T47D (cell line): ENCODE results near the gene SYNM.

Experiments used
- DNase-seq, 2 experiments: peaks; one replicate each; pipeline versions ENCODE4 v3.0.0 to v3.0.0-alpha.2; 2011 to 2012; ENCODE audit warnings: low read depth in 1 of 2, low spot score in 1 of 2
- JUND ChIP-seq: IDR thresholded peaks from 2 replicates; pipeline ENCODE4 v1.6.1; 2012; ENCODE audit warnings: low read depth
- in situ Hi-C: cut with HindIII; loops from 2 replicates; pipeline ENCODE4 v1.10.0; 2016; ENCODE audit warnings: low sequenced_read_pairs, low pct_unique_long_range_greater_than_20kb

SYNM gene

DNA sequence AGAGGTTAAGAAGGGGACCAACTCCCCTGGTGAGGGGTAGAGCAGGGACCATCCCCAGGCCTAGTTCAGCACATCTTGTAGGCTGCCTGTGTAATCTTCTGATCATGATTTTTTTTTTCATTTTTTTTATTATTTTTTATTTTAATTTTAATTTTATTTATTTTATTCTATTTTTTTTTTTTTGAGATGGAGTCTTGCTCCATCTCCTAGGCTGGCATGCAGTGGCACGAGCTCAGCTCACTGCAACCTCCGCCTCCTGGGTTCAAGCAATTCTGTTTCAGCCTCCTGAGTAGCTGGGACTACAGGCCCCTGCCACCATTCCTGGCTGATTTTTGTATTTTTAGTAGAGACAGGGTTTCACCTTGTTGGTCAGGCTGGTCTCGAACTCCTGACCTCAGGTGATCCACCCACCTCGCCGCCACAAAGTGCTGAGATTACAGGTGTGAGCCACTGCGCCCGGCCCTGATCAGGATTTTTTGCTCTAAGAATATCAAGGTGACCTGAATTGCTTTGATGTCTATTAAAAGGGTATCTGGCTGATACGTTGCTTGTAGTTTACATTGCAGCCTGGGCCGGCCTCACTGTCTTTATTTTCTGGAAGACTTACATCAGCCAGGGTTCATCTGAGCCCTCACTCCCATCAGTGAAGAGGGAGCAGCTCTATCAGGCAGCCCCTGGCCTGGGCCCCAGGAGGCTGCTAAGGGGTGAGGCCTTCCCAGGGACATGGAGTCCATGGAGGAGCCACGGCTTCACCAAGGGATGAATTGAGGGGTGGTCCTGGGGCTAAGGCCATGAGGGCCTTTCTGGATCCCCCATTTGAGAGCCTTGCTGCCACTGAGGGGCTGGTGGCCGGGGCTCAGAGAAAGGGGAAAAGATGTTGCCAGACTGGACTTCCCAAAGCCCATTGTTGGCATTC, 10.7 kb downstream of the SYNM start:
- in situ Hi-C loops = no loop called here
- TF ChIP-seq JUND = no peak
- no peak for DNase-seq

GRCh38 chr15:99117111-99117510, 12.2 kb downstream of the SYNM start:
- in situ Hi-C loops = no loop called here
- DNase-seq = no peak
- TF ChIP-seq JUND = no peak

- DNase-seq = no peak
- TF ChIP-seq JUND = no peak
- in situ Hi-C loops = no loop called here
Observed at GRCh38 chr15:99117563-99118257, 12.8 kb downstream of the SYNM start.

DNA sequence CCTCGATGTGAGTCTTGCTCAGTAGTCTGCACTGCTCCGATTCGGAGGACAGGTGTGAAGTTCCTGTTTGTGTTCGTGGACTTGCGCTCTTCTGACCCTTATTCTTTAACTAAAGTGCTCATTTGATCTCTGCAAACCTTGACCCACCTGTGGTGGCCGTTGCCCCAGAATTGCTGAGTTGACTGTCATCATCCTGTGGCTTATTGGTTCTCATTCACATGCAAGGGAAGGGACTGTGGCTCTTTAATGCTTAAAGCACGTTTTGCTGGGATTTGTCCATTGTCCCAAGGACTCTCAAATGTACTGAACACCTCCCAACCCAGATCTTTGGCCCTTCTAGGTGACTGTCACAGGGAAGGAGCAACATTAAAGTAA, 13.4 kb downstream of the SYNM start:
- no peak for DNase-seq
- TF ChIP-seq JUND = no peak
- in situ Hi-C loops = no loop called here

DNA sequence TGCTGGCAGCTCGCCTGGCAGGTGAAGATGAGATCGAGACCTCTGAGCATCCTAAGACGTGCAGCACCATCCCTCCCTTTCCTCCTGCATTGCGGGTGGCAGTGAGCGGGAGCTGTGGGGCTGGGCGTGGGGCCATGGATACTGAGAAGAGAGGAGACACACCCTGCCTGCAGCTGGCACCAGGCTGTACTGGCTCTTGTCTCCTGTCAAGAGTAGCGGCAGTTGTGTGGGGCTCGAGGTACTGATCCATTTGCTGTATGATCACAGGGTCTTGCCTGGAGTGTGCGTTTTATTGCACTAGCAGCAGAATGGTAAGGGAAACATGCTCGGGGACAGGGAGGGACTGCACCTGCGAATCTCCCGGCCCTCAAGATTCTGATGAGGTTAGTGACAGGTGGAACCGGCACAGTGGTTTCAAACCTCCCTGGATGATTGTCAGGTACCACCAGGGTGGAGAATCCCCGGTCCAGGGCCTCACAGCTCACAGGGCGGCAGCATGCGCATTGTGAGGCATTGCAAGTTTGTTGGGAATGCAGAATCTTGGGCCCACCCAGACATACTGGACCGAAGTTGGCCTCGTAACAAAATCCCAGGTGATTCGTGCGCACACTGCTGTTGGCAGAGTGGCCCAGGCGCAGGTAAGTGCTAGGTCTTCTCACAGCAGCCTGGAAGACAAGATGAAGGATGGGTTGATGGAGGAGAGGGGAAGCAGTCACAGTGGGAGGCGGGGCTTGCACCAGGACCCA, 14.1 kb downstream of the SYNM start:
- DNase-seq = no peak
- in situ Hi-C loops = no loop called here
- TF ChIP-seq JUND = no peak

GRCh38 chr15:99120050-99120777, 15.3 kb downstream of the SYNM start:
- in situ Hi-C loops = no loop called here
- no peak for DNase-seq
- TF ChIP-seq JUND = no peak

DNA sequence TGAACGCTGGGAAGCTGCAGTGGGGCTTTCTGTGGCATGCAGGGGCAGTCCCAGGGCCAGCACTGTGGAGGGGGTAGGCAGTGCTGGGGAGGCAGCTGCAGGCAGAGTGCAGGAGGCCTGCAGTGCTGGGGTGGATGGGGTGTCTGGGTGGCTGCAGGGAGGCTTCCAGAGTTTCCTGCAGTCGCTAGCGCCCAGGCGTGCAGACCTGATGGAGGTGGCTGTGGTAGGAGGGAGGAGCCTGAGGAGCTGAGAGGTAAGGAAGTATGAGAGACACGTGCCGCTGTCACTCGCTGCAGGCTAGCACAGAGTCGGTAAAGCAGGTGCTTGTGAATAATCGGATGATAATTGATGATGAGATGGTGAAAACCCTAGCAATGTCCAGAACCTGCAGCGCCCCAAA, 16.3 kb downstream of the SYNM start:
- in situ Hi-C loops = no loop called here
- no peak for DNase-seq
- no peak for TF ChIP-seq JUND

DNA sequence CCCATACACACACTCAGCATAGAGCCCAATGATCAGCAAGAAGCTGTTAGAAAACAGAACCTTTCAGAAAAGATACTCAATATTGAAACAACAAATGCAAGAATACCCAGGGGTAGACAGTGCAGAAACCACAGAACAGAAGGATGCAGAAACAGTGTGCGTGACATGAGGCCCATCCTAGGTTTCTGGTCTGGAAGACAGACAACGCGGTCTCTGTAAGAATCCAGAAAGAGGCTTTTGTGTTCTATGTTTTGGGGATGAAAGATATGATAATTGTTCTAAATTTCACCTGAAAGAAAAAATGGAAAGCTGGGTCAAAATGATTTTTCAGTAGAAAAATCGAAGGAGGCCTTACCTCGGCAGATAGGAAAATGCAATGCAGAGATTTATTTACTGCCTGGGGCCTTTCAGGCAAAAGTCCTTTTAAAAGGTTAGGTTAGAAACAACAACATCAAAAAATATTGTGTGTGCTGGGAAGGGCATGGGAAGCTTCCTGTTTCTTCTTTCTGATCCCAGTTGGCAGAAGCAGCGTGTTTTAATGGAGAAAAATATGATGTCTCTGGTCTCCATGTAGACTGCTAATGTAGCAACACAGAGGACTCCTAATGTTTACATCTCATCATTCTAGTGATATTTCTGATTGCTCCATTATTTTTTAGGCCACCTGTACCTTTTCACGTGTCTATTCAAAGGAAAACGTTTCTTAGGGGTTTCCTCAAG, 17.0 kb downstream of the SYNM start:
- in situ Hi-C loops = no loop called here
- TF ChIP-seq JUND = no peak
- DNase-seq = no peak

GRCh38 chr15:99122831-99123712, 18.2 kb downstream of the SYNM start:
- TF ChIP-seq JUND = no peak

DNA sequence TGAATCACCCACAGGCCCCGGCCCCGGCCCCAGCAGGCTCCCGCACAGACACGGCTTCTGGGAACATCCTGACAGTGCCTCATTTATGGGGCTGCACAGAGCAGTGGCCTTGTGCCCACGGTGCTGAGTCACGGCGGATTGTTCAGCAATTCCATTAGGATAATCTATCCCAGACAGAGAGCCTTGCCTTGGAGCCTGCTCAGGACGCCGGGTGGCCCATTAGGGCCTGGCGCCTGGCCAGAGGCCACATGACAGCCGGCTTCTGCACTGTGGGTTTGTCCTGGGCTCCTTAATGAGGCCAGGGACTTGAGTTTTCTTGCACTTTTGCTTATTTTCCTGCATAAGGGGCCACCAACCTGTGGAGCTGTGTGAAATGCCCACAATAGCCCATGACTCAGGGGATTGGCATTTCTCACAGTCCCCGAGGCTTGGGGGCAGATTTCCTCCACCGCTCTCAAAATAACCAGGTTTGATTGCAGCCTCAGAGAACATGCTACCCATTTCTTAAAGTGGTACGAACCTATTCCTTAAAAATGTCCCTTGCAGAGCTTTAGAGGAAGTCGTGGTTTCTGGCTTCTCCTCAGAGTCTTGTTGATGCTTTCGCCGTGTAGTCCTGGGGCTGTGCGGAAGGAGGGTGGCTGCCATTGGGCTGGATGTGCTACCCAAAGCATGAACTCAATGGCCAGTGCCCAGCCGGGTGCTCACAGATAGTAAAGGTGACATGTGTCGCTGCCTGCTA, 19.0 kb downstream of the SYNM start:
- in situ Hi-C loops = no loop called here
- peak; percentile 64 to 66 for DNase-seq

More at GRCh38 chr15:99122831-99123712, 18.2 kb downstream of the SYNM start:
- no peak for DNase-seq
- in situ Hi-C loops = no loop called here

More for the DNA sequence above, 19.0 kb downstream of the SYNM start:
- TF ChIP-seq JUND = no peak
